Tibial artery (tissue), 4 donors: ENCODE results near the gene TIMM23.

Source experiments
- DNase-seq, 2 donors: peaks; one replicate each; pipeline ENCODE4 v3.0.0-alpha.2; 2019
- H3K27ac ChIP-seq, 2 donors: fragments of 200-600 bp; sonication (generic) in 1 of 2; 1 replicate in 1 of 2; 2 replicates in 1 of 2; pipeline ENCODE4 v1.5.1; 2018 to 2019; ENCODE audit warnings: mild to moderate bottlenecking in 1 of 2
- H3K27me3 ChIP-seq, 2 donors: fragments of 200-600 bp; sonication (generic) in 1 of 2; one replicate each; pipeline versions ENCODE4 v1.5.1 to v1.6.0; 2016 to 2019
- H3K36me3 ChIP-seq, 3 donors: fragments of 200-600 bp; sonication (generic) in 2 of 3; one replicate each; pipeline ENCODE4 v1.5.1; 2016 to 2019; ENCODE audit warnings: mild to moderate bottlenecking in 2 of 3
- H3K4me1 ChIP-seq, 4 donors: fragments of 200-600 bp; sonication (generic) in 2 of 4; 1 replicate in 3 of 4; 2 replicates in 1 of 4; pipeline ENCODE4 v1.5.1; 2016 to 2019
- H3K4me3 ChIP-seq, 2 donors: fragments of 200-600 bp; sonication (generic) in 1 of 2; 1 replicate in 1 of 2; 2 replicates in 1 of 2; pipeline ENCODE4 v1.5.1; 2018 to 2019; ENCODE audit warnings: mild to moderate bottlenecking in 2 of 2
- H3K9me3 ChIP-seq, 3 donors: fragments of 200-600 bp; sonication (generic) in 1 of 3; one replicate each; pipeline ENCODE4 v1.5.1; 2016 to 2019
- intact Hi-C: fragments of 100-400 bp; cut with DNase I; formaldehyde crosslinking; loops from one replicate; pipeline ENCODE4 v1.15.0; 2023; ENCODE audit warnings: low total_unique reads
- TF ChIP-seq, protein P1 (sequence below), 2 experiments: fragments of 200-600 bp in 1 of 2; fragments of 450-650 bp in 1 of 2; IDR thresholded peaks; one replicate each; pipeline ENCODE4 v1.5.1; 2017 to 2019; ENCODE audit warnings: antibody characterized with exemption in 2 of 2, mild to moderate bottlenecking in 1 of 2, moderate library complexity in 1 of 2

Gene TIMM23

DNA sequence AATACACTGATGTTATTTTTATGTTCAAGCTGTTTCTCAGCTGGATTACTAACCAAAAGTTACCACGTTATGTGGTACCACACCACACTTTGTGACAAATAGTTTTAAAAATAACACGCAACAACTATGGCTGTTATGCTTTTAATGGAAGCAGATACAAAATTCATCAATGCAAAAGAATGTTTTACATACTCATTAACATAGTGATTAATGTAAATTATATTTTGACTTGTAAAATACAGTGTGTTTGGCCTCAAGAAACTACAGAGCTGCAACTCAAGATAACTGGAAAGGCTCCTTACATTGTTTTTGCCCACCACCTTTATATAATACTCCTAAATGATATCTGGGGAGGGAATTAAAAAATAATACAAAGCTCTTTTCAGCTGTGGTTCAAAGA lies 32.7 kb downstream of the TIMM23 start:
- no peak for DNase-seq
- no peaks in the 10 kb centered on the region for H3K4me1 ChIP-seq
- TF ChIP-seq, protein P1, sequence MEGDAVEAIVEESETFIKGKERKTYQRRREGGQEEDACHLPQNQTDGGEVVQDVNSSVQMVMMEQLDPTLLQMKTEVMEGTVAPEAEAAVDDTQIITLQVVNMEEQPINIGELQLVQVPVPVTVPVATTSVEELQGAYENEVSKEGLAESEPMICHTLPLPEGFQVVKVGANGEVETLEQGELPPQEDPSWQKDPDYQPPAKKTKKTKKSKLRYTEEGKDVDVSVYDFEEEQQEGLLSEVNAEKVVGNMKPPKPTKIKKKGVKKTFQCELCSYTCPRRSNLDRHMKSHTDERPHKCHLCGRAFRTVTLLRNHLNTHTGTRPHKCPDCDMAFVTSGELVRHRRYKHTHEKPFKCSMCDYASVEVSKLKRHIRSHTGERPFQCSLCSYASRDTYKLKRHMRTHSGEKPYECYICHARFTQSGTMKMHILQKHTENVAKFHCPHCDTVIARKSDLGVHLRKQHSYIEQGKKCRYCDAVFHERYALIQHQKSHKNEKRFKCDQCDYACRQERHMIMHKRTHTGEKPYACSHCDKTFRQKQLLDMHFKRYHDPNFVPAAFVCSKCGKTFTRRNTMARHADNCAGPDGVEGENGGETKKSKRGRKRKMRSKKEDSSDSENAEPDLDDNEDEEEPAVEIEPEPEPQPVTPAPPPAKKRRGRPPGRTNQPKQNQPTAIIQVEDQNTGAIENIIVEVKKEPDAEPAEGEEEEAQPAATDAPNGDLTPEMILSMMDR (IDR thresholded peaks at IDR 0.05), result no peak
- intact Hi-C loops, result no loop called here
- H3K27ac ChIP-seq, result no peak overlapping the region
- peaks cover 84 to 98% (median 93%) of the 10 kb centered on the region in 3 donors for H3K36me3 ChIP-seq
- no peaks in the 10 kb centered on the region for H3K27me3 ChIP-seq
- H3K4me3 ChIP-seq, result no peak overlapping the region
- no peaks in the 10 kb centered on the region for H3K9me3 ChIP-seq

DNA sequence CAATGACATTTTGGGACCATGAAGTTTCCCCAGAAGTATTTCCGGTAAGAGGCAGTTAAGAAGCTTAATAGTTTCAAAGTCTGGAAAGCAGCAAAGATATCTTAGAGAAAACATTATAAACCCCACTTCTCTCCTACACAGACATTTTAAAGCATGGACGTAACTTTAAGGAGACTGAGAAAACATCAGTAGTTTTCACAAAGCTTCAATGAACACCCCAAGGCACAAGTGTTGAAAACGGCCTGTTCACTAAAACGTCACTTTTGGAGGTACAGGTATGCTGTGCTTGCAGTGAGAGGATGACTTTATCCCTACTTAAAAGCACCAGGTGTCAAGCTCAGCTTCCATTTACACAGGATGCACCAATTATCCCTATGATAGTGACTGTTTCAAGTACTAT lies 33.1 kb downstream of the TIMM23 start:
- Histone ChIP-seq H3K4me3 (no peak overlapping the region), H3K4me1 (no peaks in the 10 kb centered on the region), H3K27me3 (no peaks in the 10 kb centered on the region), H3K9me3 (no peaks in the 10 kb centered on the region), H3K27ac (no peak overlapping the region), H3K36me3 (peaks cover 84 to 98% (median 93%) of the 10 kb centered on the region in 3 donors)
- intact Hi-C loops, result no loop called here
- DNase-seq, result no peak
- TF ChIP-seq, protein P1 (IDR thresholded peaks at IDR 0.05), result no peak

DNA sequence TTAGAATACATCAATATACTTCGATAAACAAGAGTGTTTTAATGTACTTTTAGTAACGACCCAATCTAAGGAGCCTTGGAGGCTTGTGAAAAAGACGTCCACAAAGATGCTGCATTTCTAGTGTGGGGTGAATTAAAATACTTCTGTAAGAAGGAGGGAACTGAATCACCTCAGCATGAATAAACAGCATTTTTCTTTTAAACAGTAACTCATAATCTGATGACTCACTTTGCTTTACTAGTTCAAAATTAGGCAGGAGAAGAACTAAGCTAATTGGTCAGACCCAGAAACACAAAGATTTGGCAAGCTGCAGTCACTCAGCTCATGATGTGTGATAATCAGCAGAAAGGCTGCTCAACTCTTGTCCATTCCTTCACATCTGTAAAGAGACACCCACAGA lies 33.9 kb downstream of the TIMM23 start:
- DNase-seq, result no peak
- TF ChIP-seq, protein P1 (IDR thresholded peaks at IDR 0.05), result no peak
- H3K27me3 ChIP-seq, result no peaks in the 10 kb centered on the region
- no peaks in the 10 kb centered on the region for H3K9me3 ChIP-seq
- intact Hi-C loops, result no loop called here
- H3K36me3 ChIP-seq, result peaks cover 91 to 99% (median 96%) of the 10 kb centered on the region in 3 donors
- no peak overlapping the region for H3K27ac ChIP-seq
- no peak overlapping the region for H3K4me3 ChIP-seq
- H3K4me1 ChIP-seq, result no peaks in the 10 kb centered on the region

DNA sequence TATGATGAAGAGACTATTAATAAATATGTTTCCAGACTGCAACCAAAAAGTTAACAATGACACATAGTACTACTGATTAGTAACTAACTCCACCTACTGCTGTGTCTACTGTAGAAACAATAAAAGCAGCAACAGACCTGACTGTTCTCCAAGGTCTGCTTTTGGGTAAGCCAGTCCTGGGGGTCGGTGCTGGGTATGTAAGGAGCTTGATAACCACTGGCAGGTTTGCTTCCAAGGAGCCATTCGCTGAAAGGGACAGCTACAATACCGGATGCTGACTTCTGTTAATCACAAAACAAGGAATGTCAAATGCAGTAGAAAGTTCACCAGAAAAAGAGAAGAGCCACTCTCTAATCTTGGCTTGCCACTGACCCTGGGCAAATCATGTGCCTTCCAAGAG lies 40.5 kb downstream of the TIMM23 start:
- TF ChIP-seq, protein P1 (IDR thresholded peaks at IDR 0.05), result no peak
- no peak overlapping the region for H3K4me3 ChIP-seq
- peaks cover 73 to 77% (median 76%) of the 10 kb centered on the region in 3 donors for H3K36me3 ChIP-seq
- no peaks in the 10 kb centered on the region for H3K27me3 ChIP-seq
- no peaks in the 10 kb centered on the region for H3K9me3 ChIP-seq
- DNase-seq, result no peak
- intact Hi-C loops, result no loop called here
- H3K27ac ChIP-seq, result no peak overlapping the region
- H3K4me1 ChIP-seq, result peaks cover 0 to 15% (median 5%) of the 10 kb centered on the region in 4 donors

DNA sequence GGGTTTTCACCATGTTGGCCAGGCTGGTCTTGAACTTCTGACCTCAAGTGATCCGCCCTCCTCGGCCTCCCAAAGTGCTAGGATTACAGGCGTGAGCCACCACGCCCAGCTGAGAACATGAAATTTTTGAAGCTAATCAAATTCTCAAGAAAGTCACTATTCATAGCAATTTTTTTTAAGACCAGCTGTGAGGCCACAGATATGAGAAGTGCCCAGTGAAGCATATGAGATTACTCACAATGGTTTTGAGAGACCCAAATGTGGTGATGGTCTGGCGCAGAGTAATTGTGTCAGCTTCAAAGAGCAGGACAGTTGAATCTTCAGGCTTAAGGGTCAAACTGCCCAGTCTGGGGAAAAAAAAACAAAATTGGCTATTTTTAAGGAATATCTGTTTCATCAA lies 41.9 kb downstream of the TIMM23 start:
- no peaks in the 10 kb centered on the region for H3K27me3 ChIP-seq
- H3K36me3 ChIP-seq, result peaks cover 58 to 63% (median 62%) of the 10 kb centered on the region in 3 donors
- no peak overlapping the region for H3K27ac ChIP-seq
- TF ChIP-seq, protein P1 (IDR thresholded peaks at IDR 0.05), result no peak
- DNase-seq, result no peak
- peaks cover 0 to 30% (median 10%) of the 10 kb centered on the region in 4 donors for H3K4me1 ChIP-seq
- H3K9me3 ChIP-seq, result no peaks in the 10 kb centered on the region
- no peak overlapping the region for H3K4me3 ChIP-seq
- intact Hi-C loops, result no loop called here
